ENCODE measurements around the gene TICRR. TPM values are rescaled to one million over a fixed set of nuclear protein-coding genes. Genes with fewer than 3 reads are reported as not detected.

Gene TICRR
- total RNA-seq, 1 experiment from 2014 or later, result 37.4 TPM

GRCh38 chr15:89526181-89526580 lies 49.1 kb upstream of the TICRR start:
- Mint-ChIP-seq H3K36me3 (no peaks in the 10 kb centered on the region), H3K4me1 (no peaks in the 10 kb centered on the region), H3K27ac (no peak overlapping the region), H3K9me3 (0 out of 2 replicates have a peak, but pooled peaks cover under 1% of the 10 kb centered on the region), H3K27me3 (ENCODE audit: low read depth) (no peaks in the 10 kb centered on the region; the same call in 1 of the 2 replicates), H3K4me3 (no peak overlapping the region)
- ChIA-PET CTCF (interaction anchor here (1.3 kb wide), 1 partner anchor 34 kb away, joined by 4 read pairs; no protein-coding TSS in a partner anchor), POLR2A (no interaction called here)
- no peak for DNase-seq (ENCODE audit: low spot score)
- TF ChIP-seq ZNF317 (CRISPR knock-in tag; IDR thresholded peaks at IDR 0.05; ENCODE audit: borderline replicate concordance, low read depth) (no peak), AFF4 (CRISPR knock-in tag; IDR thresholded peaks at IDR 0.05; ENCODE audit: borderline replicate concordance) (no peak), ESRRA (CRISPR knock-in tag; IDR thresholded peaks at IDR 0.05; ENCODE audit: borderline replicate concordance) (no peak), JAZF1 (CRISPR knock-in tag; IDR thresholded peaks at IDR 0.05) (no peak), ETV6 (CRISPR knock-in tag; IDR thresholded peaks at IDR 0.05) (no peak), MAX (CRISPR knock-in tag; IDR thresholded peaks at IDR 0.05) (no peak), SOX15 (CRISPR knock-in tag; IDR thresholded peaks at IDR 0.05) (no peak), ZNF512 (CRISPR knock-in tag; IDR thresholded peaks at IDR 0.05; ENCODE audit: borderline replicate concordance) (no peak), ARID4B (CRISPR knock-in tag; IDR thresholded peaks at IDR 0.05; ENCODE audit: borderline replicate concordance) (no peak), TP53 (CRISPR knock-in tag; IDR thresholded peaks at IDR 0.05) (no peak), NFE2L1 (CRISPR knock-in tag; IDR thresholded peaks at IDR 0.05) (no peak), SMAD3 (CRISPR knock-in tag; IDR thresholded peaks at IDR 0.05; ENCODE audit: borderline replicate concordance) (no peak), GRHL2 (CRISPR knock-in tag; IDR thresholded peaks at IDR 0.05; ENCODE audit: insufficient replicate concordance, severe bottlenecking) (no peak), CTCF (IDR thresholded peaks at IDR 0.05) (no peak), ZNF138 (CRISPR knock-in tag; conservative IDR thresholded peaks at IDR 0.05) (no peak), SMAD4 (CRISPR knock-in tag; IDR thresholded peaks at IDR 0.05) (no peak), HMGA2 (CRISPR knock-in tag; IDR thresholded peaks at IDR 0.05) (no peak), SP1 (CRISPR knock-in tag; conservative IDR thresholded peaks at IDR 0.05) (no peak)
- ATAC-seq, result no peak

Data from WTC11 (cell line).